ENCODE results near the gene RBM25. TPM values are rescaled to one million over a fixed set of nuclear protein-coding genes. Genes with fewer than 3 reads are reported as not detected.
A peak's percentile ranks its signal among the peaks of the same experiment; 100 is the strongest.

The RBM25 gene
- total RNA-seq, 2 donors from 2014 or later: 57.0 to 62.8 TPM

DNA sequence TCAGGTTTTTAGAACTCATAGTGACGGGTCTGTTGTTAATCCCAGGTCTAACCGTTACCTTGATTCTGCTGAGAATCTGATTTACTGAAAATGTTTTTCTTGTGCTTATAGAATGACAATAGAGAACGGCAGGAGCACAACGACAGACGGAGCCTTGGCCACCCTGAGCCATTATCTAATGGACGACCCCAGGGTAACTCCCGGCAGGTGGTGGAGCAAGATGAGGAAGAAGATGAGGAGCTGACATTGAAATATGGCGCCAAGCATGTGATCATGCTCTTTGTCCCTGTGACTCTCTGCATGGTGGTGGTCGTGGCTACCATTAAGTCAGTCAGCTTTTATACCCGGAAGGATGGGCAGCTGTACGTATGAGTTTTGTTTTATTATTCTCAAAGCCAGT lies 112.4 kb downstream of the RBM25 start:
- TF ChIP-seq, protein P1, sequence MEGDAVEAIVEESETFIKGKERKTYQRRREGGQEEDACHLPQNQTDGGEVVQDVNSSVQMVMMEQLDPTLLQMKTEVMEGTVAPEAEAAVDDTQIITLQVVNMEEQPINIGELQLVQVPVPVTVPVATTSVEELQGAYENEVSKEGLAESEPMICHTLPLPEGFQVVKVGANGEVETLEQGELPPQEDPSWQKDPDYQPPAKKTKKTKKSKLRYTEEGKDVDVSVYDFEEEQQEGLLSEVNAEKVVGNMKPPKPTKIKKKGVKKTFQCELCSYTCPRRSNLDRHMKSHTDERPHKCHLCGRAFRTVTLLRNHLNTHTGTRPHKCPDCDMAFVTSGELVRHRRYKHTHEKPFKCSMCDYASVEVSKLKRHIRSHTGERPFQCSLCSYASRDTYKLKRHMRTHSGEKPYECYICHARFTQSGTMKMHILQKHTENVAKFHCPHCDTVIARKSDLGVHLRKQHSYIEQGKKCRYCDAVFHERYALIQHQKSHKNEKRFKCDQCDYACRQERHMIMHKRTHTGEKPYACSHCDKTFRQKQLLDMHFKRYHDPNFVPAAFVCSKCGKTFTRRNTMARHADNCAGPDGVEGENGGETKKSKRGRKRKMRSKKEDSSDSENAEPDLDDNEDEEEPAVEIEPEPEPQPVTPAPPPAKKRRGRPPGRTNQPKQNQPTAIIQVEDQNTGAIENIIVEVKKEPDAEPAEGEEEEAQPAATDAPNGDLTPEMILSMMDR (IDR thresholded peaks at IDR 0.05): no peak
- intact Hi-C loops (cut with DNase I): loop anchor here (10.0 kb wide), 1 partner anchor 304 kb away; no protein-coding TSS in a partner anchor
- peaks cover 20% of the 10 kb centered on the region for H3K36me3 ChIP-seq

DNA sequence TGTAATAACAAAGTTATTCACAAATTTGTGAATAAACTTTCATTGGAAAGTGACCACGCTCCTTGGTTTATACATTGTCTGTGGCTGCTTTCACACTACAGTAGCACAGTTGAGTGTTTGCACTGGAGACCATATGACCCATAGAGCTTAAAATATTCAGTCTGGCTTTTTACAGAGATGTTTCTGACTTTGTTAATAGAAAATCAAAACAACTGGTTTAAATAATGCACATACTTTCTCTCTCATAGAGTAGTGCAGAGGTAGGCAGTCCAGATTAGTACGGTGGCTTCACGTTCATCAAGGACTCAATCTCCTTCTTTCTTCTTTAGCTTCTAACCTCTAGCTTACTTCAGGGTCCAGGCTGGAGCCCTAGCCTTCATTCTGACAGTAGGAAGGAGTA lies 114.2 kb downstream of the RBM25 start:
- TF ChIP-seq, protein P1 (IDR thresholded peaks at IDR 0.05): no peak
- H3K27ac ChIP-seq: no peak overlapping the region
- H3K9me3 ChIP-seq: no peaks in the 10 kb centered on the region
- H3K4me1 ChIP-seq: no peaks in the 10 kb centered on the region
- no peak overlapping the region for H3K9ac ChIP-seq (ENCODE audit: low read depth in 2 of 2, low read length in 2 of 2)
- no peaks in the 10 kb centered on the region for H3K27me3 ChIP-seq
- H3K36me3 ChIP-seq: peaks cover 20% of the 10 kb centered on the region
- no peak for DNase-seq
- H3K4me3 ChIP-seq: no peak overlapping the region
- intact Hi-C loops (cut with DNase I): loop anchor here (10.0 kb wide), 1 partner anchor 302 kb away; no protein-coding TSS in a partner anchor

More for the DNA sequence above, 112.4 kb downstream of the RBM25 start:
- Histone ChIP-seq H3K9me3 (no peaks in the 10 kb centered on the region), H3K4me3 (no peak overlapping the region), H3K4me1 (no peaks in the 10 kb centered on the region), H3K27ac (no peak overlapping the region), H3K27me3 (no peaks in the 10 kb centered on the region), H3K9ac (ENCODE audit: low read depth in 2 of 2, low read length in 2 of 2) (no peak overlapping the region)
- DNase-seq: no peak

DNA sequence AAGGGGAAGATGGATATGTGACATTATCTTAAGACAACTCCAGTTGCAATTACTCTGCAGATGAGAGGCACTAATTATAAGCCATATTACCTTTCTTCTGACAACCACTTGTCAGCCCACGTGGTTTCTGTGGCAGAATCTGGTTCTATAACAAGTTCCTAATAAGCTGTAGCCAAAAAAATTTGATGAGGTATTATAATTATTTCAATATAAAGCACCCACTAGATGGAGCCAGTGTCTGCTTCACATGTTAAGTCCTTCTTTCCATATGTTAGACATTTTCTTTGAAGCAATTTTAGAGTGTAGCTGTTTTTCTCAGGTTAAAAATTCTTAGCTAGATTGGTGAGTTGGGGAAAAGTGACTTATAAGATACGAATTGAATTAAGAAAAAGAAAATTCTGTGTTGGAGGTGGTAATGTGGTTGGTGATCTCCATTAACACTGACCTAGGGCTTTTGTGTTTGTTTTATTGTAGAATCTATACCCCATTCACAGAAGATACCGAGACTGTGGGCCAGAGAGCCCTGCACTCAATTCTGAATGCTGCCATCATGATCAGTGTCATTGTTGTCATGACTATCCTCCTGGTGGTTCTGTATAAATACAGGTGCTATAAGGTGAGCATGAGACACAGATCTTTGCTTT lies 114.9 kb downstream of the RBM25 start:
- no peaks in the 10 kb centered on the region for H3K9me3 ChIP-seq
- H3K9ac ChIP-seq (ENCODE audit: low read depth in 2 of 2, low read length in 2 of 2): no peak overlapping the region
- H3K27ac ChIP-seq: no peak overlapping the region
- DNase-seq: no peak
- TF ChIP-seq, protein P1 (IDR thresholded peaks at IDR 0.05): peak; percentile 26
- H3K4me3 ChIP-seq: no peak overlapping the region
- no peaks in the 10 kb centered on the region for H3K4me1 ChIP-seq
- intact Hi-C loops (cut with DNase I): loop anchor here (10.0 kb wide), 1 partner anchor 302 kb away; no protein-coding TSS in a partner anchor
- H3K27me3 ChIP-seq: no peaks in the 10 kb centered on the region
- H3K36me3 ChIP-seq: peaks cover 20% of the 10 kb centered on the region

Other genes starting within 250 kb of the RBM25 start
- 10 to 100 TPM in 1 of 2 donors, 1 to 10 TPM in 1; 6.7 to 14.0 TPM for gene DPF3, start 164.4 kb upstream of the RBM25 start, total RNA-seq
- gene DCAF4, start 132.1 kb upstream of the RBM25 start, total RNA-seq: 10 to 100 TPM in 1 of 2 donors, 1 to 10 TPM in 1; 8.3 to 11.3 TPM
- gene ZFYVE1, start 31.4 kb upstream of the RBM25 start, total RNA-seq: 10 to 100 TPM; 11.7 to 17.5 TPM
- 100 to 1,000 TPM in 1 of 2 donors, 10 to 100 TPM in 1; 76.4 to 103 TPM for gene PSEN1, start 78.0 kb downstream of the RBM25 start, total RNA-seq
- gene PAPLN, start 179.0 kb downstream of the RBM25 start, total RNA-seq: 1 to 10 TPM; 3.2 to 4.3 TPM

Measured in colonic mucosa (tissue), 4 donors.